IPS-NIHi7 (cell line): Measurements from ENCODE around the gene LURAP1L.
"Not testable (repeated sequence)": the region's sequence is repeated elsewhere in the genome, so short reads cannot be mapped to it uniquely, and the experiment has no call there.

Experiments
- DNase-seq: peaks from one replicate; pipeline ENCODE4 v3.0.0; 2012; ENCODE audit warnings: mixed read lengths; ENCODE audit errors: extremely low spot score

LURAP1L gene

DNA sequence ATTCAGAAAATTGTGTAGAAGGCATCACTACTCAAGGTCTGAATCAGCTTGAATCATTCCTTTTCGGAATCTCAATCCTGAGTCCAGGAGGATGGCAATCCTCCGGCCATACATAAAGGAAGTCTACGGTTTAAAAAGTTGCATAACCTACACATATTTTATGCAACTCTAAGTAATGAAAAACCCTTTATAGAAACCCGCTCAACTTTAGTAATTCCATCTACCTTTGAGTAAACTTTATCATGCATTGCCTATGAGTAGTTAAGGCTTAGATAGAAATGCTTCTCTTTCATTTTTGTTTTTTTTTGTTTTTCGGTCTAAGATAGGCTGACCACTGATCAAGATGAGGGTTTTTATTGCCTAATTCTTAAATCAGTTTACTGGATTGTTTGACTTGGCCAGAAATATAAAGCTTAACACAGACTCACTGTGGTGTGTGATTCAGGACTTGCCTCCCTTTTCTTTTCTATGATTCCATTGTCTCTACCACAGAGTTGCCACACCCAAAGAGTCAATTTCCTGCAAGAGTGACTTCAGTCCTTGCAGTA is 85.0 kb downstream of the LURAP1L start:
- DNase-seq = no peak

DNA sequence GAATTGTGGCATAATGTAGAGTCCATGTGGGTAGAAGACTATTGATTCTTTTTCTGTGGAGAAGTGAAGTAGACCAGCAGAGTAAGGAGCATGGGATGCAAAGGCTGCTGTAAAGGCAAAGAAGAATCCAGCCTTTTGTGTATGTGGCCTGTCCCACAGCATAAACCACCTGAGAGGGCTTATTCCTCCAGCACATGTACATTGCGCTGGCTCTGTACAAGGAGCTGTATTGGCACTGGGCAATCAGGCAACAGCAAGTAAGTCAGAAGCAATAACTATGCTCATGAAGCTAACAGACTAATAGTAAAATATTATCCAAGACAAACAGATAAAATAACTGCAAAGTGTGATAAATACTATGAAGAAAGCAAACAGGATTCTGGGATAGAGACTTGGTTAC is 86.2 kb downstream of the LURAP1L start:
- no peak for DNase-seq

- DNase-seq = no peak
Observed at GRCh38 chr9:12862611-12863410, 88.0 kb downstream of the LURAP1L start.

DNA sequence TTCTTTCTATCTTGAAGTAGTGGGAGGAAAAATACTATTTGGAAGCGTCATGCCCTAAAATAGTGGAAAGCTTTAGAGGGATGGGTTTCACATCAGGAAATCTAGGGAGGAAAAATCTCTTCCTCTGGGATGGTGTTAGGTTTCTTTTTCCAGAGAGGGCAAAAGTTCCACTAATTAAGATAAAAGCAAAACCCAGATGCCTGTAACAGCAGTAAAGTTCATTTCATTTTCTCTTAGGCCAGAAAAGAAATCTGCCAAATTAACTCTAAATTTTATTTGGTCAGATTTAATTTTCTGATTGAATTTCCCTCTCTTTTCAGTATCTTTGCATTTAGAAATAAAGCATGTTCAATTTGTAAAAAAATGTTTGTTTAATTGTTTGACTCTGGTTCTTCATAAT is 88.8 kb downstream of the LURAP1L start:
- DNase-seq = no peak

GRCh38 chr9:12865380-12865779 is 90.6 kb downstream of the LURAP1L start:
- not testable (repeated sequence) for DNase-seq
